Esophagus (tissue), 2 donors: ENCODE measurements around the gene KCNK10. TPM values are rescaled to one million over a fixed set of nuclear protein-coding genes. Genes with fewer than 3 reads are reported as not detected.
A peak's percentile ranks its signal among the peaks of the same experiment; 100 is the strongest.

ENCODE experiments used
- H3K27ac ChIP-seq, 2 donors: one replicate each; pipeline ENCODE4 v1.5.1; 2013; ENCODE audit warnings: low read depth in 2 of 2, mild to moderate bottlenecking in 2 of 2, inconsistent platforms in 1 of 2, low read length in 1 of 2, moderate library complexity in 1 of 2
- H3K27me3 ChIP-seq, 2 donors: one replicate each; pipeline ENCODE4 v1.6.1; 2013; ENCODE audit warnings: low read length in 2 of 2, control low read depth in 1 of 2, mild to moderate bottlenecking in 1 of 2; ENCODE audit not compliant: insufficient read depth in 2 of 2, control insufficient read depth in 1 of 2
- H3K36me3 ChIP-seq, 2 donors: one replicate each; pipeline ENCODE4 v1.6.1; 2013; ENCODE audit warnings: low read length in 1 of 2; ENCODE audit not compliant: control insufficient read depth in 2 of 2, insufficient read depth in 2 of 2
- H3K4me1 ChIP-seq, 2 donors: one replicate each; pipeline ENCODE4 v1.6.1; 2013; ENCODE audit warnings: low read length in 1 of 2; ENCODE audit not compliant: control insufficient read depth in 2 of 2, insufficient read depth in 2 of 2
- H3K4me3 ChIP-seq, 2 donors: one replicate each; pipeline ENCODE4 v1.5.1; 2013; ENCODE audit warnings: low read length in 2 of 2, mild to moderate bottlenecking in 2 of 2, low read depth in 1 of 2, moderate library complexity in 1 of 2
- H3K9me3 ChIP-seq, 2 donors: one replicate each; pipeline ENCODE4 v1.6.1; 2013; ENCODE audit warnings: mild to moderate bottlenecking in 2 of 2, low read depth in 1 of 2, low read length in 1 of 2, moderate library complexity in 1 of 2; ENCODE audit not compliant: control insufficient read depth in 2 of 2, insufficient read depth in 1 of 2
- WGBS, 2 donors: extraction: QIAGEN DNeasy Blood & Tissue Kit; methylation state at CpG; one replicate each; pipeline ENCODE4 v1.1.7; 2013; 5-methylcytosine and 5-hydroxymethylcytosine counted together
- polyA plus RNA-seq, 2 donors: library from polyadenylated mRNA; stranded (reverse); fragments of 200-250 nt; gene quantifications; one replicate each; pipeline ENCODE4 v1.2.3, GENCODE V29; 2013
- donor health status: healthy with polysubstance abuse.
- donor health status: Bipolar disorder and iron deficiency.

The KCNK10 gene
- polyA plus RNA-seq, 2 donors = 0.61 to 1.0 TPM

DNA sequence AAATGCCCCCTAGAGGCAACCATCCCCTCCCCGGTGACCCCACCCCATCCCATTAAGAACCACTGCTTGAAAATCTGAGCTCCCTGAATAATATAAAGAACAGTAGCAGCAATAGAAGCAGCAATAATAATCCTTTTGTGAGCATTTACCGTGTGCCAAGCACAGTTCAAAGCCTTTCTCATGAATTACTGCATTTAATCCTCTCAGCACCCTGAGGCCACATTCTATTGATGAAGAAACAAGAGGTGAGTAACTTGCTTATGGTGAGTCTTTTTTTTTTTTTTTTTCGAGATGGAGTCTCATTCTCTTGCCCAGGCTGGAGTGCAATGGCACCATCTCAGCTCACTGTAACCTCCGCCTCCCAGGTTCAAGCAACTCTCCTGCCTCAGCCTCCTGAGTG lies 65.0 kb downstream of the KCNK10 start:
- Histone ChIP-seq H3K27ac (peak overlapping the region; percentile 32 to 37), H3K9me3 (no peaks in the 10 kb centered on the region), H3K4me3 (no peak overlapping the region), H3K27me3 (no peaks in the 10 kb centered on the region), H3K4me1 (peaks cover 2% of the 10 kb centered on the region in 2 donors), H3K36me3 (no peaks in the 10 kb centered on the region)
- 42 to 53% methylated on average over 4 of the region's 4 CpGs for WGBS, 2 donors

DNA sequence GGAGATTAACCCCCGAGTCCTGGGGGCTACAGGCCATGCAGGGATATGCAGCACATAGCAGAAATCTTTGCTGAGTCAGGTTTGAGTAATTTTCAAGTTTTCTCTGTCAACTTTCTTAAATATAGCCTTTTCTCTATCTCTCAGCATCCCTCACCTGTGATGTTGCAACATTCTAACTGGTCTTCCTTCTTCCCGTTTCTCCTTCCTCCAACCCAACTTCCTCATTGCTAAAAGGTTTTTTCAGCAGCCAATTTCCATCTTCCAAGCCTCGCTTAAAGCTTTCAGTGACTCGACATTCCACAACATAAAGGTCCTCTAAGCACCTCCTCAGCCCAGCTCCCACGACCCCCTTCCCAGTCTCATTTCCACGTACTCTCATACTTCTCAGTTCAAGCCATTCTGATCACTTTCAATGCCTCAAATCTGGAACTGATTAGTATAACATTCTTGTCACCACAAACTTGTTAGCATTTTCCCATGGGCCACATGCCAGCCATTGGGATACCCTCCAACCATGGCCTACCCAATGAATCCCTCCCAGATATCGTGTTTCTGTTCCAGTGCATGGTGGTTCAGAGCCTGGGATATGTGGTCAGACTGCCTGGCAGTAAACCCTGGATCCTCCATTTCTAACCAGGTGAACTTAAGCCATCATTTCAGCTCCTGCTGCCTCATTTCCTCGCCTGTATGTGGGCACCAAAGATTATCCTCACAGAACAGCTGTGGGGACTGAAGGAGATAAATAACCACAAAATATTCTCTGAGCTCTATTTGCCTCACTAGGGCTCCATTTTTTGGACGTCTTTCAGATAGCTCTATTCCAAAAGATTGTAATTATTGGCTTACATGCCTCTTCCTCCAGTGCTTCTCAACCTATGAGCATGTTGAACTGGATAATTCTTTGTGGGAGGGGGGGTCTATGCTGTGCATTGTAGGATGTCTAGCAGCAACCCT lies 65.8 kb downstream of the KCNK10 start:
- Histone ChIP-seq H3K27me3 (no peaks in the 10 kb centered on the region), H3K4me3 (no peak overlapping the region), H3K9me3 (no peaks in the 10 kb centered on the region), H3K4me1 (peaks cover 2% of the 10 kb centered on the region in 2 donors), H3K27ac (peak overlapping the region; percentile 32 to 37), H3K36me3 (no peaks in the 10 kb centered on the region)
- 37 to 53% methylated on average over 9 of the region's 9 CpGs for WGBS, 2 donors

DNA sequence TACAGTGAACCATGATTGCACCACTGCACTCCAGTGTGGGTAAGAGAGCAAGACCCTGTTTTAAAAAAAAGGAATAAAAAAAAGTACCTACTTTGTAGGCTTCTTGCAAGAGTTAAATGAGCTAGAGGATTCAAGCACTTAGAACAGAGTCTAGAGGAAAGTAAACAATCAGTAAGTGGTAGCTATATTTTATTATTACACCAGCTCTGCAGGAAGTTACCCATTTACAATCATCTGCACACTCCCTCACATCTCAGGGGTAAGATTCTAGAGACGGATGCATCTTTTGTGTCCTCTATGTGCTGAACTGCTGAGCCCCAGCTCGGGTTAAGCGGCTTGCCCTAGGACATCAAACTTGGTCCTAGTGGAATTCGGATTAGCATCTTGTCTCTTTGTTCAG lies 67.3 kb downstream of the KCNK10 start:
- Histone ChIP-seq H3K27ac (no peak overlapping the region), H3K4me1 (peaks cover 2% of the 10 kb centered on the region in 2 donors), H3K36me3 (no peaks in the 10 kb centered on the region), H3K27me3 (no peaks in the 10 kb centered on the region), H3K9me3 (no peaks in the 10 kb centered on the region), H3K4me3 (no peak overlapping the region)
- 74 to 79% methylated on average over 4 of the region's 4 CpGs for WGBS, 2 donors

DNA sequence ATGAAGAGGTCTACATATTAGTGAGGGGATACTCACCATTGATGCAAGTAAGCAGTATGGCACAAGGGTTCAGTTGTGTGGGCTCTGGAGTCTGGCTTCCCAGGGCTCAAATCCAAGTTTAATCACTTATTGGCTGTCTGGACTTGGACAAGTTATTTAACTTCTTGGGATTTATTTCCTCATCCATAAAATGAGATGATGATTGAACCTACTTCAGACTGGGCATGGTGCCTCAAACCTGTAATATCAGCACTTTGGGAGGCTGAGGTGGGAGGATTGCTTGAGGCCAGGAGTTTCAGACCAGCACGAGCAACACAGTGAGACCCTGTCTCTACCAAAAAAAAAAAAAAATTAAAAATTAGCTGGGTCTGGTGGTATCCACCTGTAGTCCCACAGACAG lies 67.9 kb downstream of the KCNK10 start:
- H3K36me3 ChIP-seq = no peaks in the 10 kb centered on the region
- WGBS, 2 donors = 72 to 95% methylated on average over 1 of the region's 1 CpG
- no peaks in the 10 kb centered on the region for H3K9me3 ChIP-seq
- peaks cover 2% of the 10 kb centered on the region in 2 donors for H3K4me1 ChIP-seq
- H3K27ac ChIP-seq = no peak overlapping the region
- no peaks in the 10 kb centered on the region for H3K27me3 ChIP-seq
- H3K4me3 ChIP-seq = no peak overlapping the region

DNA sequence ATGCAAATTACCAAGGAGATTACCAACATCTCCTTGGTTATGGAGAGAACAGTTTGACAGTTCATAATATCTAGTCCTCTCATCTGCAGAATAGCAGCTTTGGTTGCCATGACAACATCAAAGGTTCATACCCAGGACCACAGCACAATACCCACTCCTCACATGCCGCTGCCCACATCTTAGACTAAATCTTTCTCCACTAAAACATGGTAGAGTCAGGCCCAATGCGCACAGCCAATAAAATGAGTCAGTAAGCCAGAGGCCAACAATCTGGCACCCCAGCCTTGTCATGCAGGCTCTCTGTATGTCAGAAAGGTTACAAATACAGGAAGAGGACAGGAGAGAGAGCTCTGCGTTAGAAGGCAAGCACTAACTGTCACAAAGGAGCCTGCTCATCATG lies 70.6 kb downstream of the KCNK10 start:
- H3K4me1 ChIP-seq = peaks cover 0 to 2% of the 10 kb centered on the region in 2 donors
- no peaks in the 10 kb centered on the region for H3K36me3 ChIP-seq
- H3K27ac ChIP-seq = no peak overlapping the region
- H3K27me3 ChIP-seq = no peaks in the 10 kb centered on the region
- H3K9me3 ChIP-seq = no peaks in the 10 kb centered on the region
- WGBS, 2 donors = 63 to 77% methylated on average over 3 of the region's 3 CpGs
- no peak overlapping the region for H3K4me3 ChIP-seq

DNA sequence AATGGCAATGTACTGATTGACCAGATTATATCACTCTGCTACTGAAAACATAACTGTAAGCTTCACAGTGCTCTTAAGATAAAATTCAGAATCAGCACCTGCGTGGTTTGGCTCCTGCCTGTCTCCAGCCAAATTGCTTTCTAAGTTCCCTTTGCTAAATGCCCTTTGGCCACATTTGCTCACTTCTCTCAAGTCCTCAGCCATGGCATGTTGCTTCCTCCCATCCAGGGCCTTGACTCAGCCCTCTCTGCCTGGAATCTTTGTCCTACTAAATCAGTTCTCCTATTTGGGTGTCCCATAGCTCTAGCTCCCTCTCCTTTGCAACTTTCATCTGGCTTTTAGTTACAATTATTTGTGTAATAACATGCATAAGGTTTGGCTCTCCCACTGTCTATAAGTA lies 71.4 kb downstream of the KCNK10 start:
- Histone ChIP-seq H3K36me3 (no peaks in the 10 kb centered on the region), H3K27ac (no peak overlapping the region), H3K4me1 (no peaks in the 10 kb centered on the region), H3K9me3 (no peaks in the 10 kb centered on the region), H3K4me3 (no peak overlapping the region), H3K27me3 (no peaks in the 10 kb centered on the region)
- WGBS, 2 donors = 31 to 54% methylated on average over 1 of the region's 1 CpG

DNA sequence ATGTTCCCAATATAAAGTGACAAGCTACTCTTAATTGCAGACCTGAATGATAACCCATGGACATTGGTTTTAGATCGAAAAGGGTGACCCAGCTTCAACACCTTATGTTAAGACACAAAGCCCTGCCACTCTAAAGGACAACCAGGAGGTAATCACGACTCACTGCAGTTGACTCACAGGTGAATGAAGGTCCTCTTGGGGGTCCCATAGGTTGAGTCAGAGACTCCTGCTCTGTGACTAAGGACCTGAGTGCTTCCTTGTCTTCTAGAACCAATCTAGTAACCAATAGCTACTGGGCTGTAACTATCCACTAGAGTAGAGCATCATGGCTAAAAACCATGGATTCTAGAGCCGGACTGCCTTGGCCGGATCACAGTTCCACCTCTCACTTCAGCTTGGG lies 73.8 kb downstream of the KCNK10 start:
- no peaks in the 10 kb centered on the region for H3K36me3 ChIP-seq
- no peaks in the 10 kb centered on the region for H3K9me3 ChIP-seq
- no peaks in the 10 kb centered on the region for H3K4me1 ChIP-seq
- 81 to 86% methylated on average over 4 of the region's 4 CpGs for WGBS, 2 donors
- H3K27me3 ChIP-seq = no peaks in the 10 kb centered on the region
- no peak overlapping the region for H3K27ac ChIP-seq
- H3K4me3 ChIP-seq = no peak overlapping the region

DNA sequence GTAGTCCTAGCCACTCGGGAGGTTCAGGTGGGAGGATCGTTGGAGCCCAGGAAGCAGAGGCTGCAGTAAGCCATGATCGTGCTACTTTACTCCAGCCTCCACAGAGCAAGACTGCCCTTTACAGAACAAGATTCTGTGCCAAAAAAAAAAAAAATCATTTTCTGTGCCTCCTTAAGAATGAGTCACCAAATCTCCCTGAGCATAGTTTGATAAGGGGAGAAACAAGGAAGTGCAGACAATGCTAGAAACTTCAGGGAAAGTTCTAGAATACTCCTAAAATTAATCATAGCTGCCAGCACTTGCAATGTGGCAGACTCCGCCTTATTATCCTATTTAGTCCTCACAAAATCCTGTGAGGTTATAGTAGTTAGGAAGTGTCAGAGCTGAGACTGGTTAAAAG lies 74.5 kb downstream of the KCNK10 start:
- no peak overlapping the region for H3K27ac ChIP-seq
- 60 to 61% methylated on average over 4 of the region's 4 CpGs for WGBS, 2 donors

DNA sequence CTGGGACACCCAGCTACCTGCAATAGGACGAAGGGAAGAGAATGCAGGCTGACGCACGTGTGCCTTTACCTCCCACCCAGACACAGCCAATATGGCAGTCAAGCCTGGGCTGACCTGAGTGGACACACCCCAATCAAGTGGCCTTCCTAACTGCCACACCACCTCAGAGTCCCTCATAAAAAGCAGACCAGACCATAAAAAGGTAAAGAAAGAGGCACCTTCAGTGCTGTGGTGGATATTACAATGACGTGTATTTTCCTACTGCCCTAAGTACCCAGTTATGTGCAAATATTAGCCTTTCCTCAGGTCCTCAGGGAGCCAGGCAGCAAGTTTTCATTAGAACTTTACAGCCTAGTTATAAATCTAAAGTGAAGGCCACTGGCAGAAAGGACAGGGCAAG lies 75.8 kb downstream of the KCNK10 start:
- Histone ChIP-seq H3K36me3 (no peaks in the 10 kb centered on the region), H3K4me1 (no peaks in the 10 kb centered on the region), H3K4me3 (no peak overlapping the region), H3K9me3 (no peaks in the 10 kb centered on the region), H3K27ac (no peak overlapping the region), H3K27me3 (no peaks in the 10 kb centered on the region)
- WGBS, 2 donors = 86 to 89% methylated on average over 4 of the region's 4 CpGs

More for the DNA sequence above, 74.5 kb downstream of the KCNK10 start:
- H3K4me3 ChIP-seq = no peak overlapping the region
- H3K27me3 ChIP-seq = no peaks in the 10 kb centered on the region
- H3K36me3 ChIP-seq = no peaks in the 10 kb centered on the region
- H3K9me3 ChIP-seq = no peaks in the 10 kb centered on the region
- H3K4me1 ChIP-seq = no peaks in the 10 kb centered on the region

DNA sequence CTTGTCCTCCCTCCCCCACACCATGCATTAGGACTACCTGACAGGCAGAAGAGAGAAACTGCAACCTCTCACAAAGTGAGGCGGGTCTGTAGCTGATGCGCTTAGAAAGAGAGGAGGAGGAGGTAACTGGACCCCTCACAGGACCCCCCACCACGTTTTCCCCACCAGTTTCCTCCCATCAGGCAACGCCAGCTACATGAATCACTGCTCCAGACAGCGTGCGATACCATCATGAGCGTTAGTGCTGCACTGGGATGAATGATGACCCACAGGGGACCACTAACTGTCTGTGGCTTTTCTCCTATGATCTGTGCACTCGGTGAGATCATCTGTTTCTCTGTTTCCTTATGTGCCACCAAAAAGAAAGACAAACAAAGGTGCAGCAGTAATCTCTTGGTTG lies 77.7 kb downstream of the KCNK10 start:
- Histone ChIP-seq H3K27ac (no peak overlapping the region), H3K27me3 (no peaks in the 10 kb centered on the region), H3K4me1 (no peaks in the 10 kb centered on the region), H3K9me3 (no peaks in the 10 kb centered on the region), H3K4me3 (no peak overlapping the region), H3K36me3 (no peaks in the 10 kb centered on the region)
- WGBS, 2 donors = 40 to 52% methylated on average over 8 of the region's 8 CpGs
